HepG2 (cell line): Measurements from ENCODE around the gene TSKU. TPM values are rescaled to one million over a fixed set of nuclear protein-coding genes. Genes with fewer than 3 reads are reported as not detected.

Experiments used
- FIP1L1 ChIP-seq: fragments of 200-400 bp; formaldehyde crosslinking; IDR thresholded peaks from 2 replicates; pipeline ENCODE4 v1.6.1; 2018; ENCODE audit warnings: low read depth, mild to moderate bottlenecking, low read length, moderate library complexity, borderline replicate concordance; ENCODE audit not compliant: insufficient read depth
- NFKBIZ ChIP-seq: IDR thresholded peaks from 2 replicates; pipeline ENCODE4 v1.6.1; 2018; ENCODE audit warnings: missing genetic modification reagents, missing compliant biosample characterization
- NFRKB ChIP-seq: fragments of 450-650 bp; IDR thresholded peaks from 2 replicates; pipeline ENCODE4 v1.6.1; 2017
- NR2F1 ChIP-seq, 2 experiments: fragments of 450-650 bp in 1 of 2; formaldehyde crosslinking in 1 of 2; IDR thresholded peaks; 2 replicates each; pipeline versions ENCODE4 v1.5.0 to v1.6.1; 2016 to 2020; ENCODE audit warnings: mild to moderate bottlenecking in 1 of 2, missing compliant biosample characterization in 1 of 2, missing genetic modification reagents in 1 of 2, moderate library complexity in 1 of 2
- SMAD9 ChIP-seq: sonication (generic); formaldehyde crosslinking; IDR thresholded peaks from 2 replicates; pipeline ENCODE4 v1.5.1; 2020; ENCODE audit warnings: mild to moderate bottlenecking, missing genetic modification reagents
- SOX6 ChIP-seq, 2 experiments: fragments of 450-650 bp in 1 of 2; sonication (generic) in 1 of 2; formaldehyde crosslinking in 1 of 2; IDR thresholded peaks; 2 replicates each; pipeline versions ENCODE4 v1.4.0 to v1.6.1; 2017 to 2020; ENCODE audit warnings: antibody characterized with exemption in 1 of 2, mild to moderate bottlenecking in 1 of 2, missing genetic modification reagents in 1 of 2
- TEAD2 ChIP-seq: sonication (generic); formaldehyde crosslinking; IDR thresholded peaks from 2 replicates; pipeline ENCODE4 v1.9.0; 2021; ENCODE audit warnings: missing genetic modification reagents
- THAP11 ChIP-seq: IDR thresholded peaks from 2 replicates; pipeline ENCODE4 v1.6.1; 2016; ENCODE audit warnings: missing biosample characterization, missing genetic modification reagents
- ZKSCAN1 ChIP-seq: fragments of 150-350 bp; IDR thresholded peaks from 2 replicates; pipeline ENCODE4 v1.6.1; 2014; ENCODE audit warnings: low read length
- ZNF101 ChIP-seq: sonication (generic); formaldehyde crosslinking; IDR thresholded peaks from 2 replicates; pipeline ENCODE4 v1.4.0; 2020; ENCODE audit warnings: mild to moderate bottlenecking, low read depth, missing genetic modification reagents, borderline replicate concordance
- ZNF18 ChIP-seq: sonication (generic); formaldehyde crosslinking; IDR thresholded peaks from 2 replicates; pipeline ENCODE4 v1.8.0; 2022; ENCODE audit warnings: mild to moderate bottlenecking, missing genetic modification reagents; ENCODE audit not compliant: insufficient replicate concordance
- ZNF24 ChIP-seq: fragments of 450-650 bp; IDR thresholded peaks from 2 replicates; pipeline ENCODE4 v1.6.1; 2017; ENCODE audit warnings: antibody characterized with exemption, mild to moderate bottlenecking
- ZNF331 ChIP-seq: sonication (generic); formaldehyde crosslinking; IDR thresholded peaks from 2 replicates; pipeline ENCODE4 v1.4.0; 2020; ENCODE audit warnings: missing genetic modification reagents
- ZNF557 ChIP-seq: sonication (generic); formaldehyde crosslinking; IDR thresholded peaks from 2 replicates; pipeline ENCODE4 v1.4.0; 2020; ENCODE audit warnings: missing genetic modification reagents
- ZNF687 ChIP-seq: sonication (generic); formaldehyde crosslinking; IDR thresholded peaks from 2 replicates; pipeline ENCODE4 v1.5.1; 2020; ENCODE audit warnings: mild to moderate bottlenecking, missing genetic modification reagents, moderate library complexity
- polyA plus RNA-seq, 8 experiments: library from polyadenylated mRNA; depleted of rRNA in 3 of 8; stranded (reverse) in 7 of 8; unstranded in 1 of 8; fragments of >200 nt; fragmentation: Illumina TruSeq in 4 of 8; extraction: Trizol in 4 of 8; gene quantifications; 2 replicates each; pipeline versions ENCODE4 v1.2.1 to v1.2.3, GENCODE V29; 2011 to 2016; ENCODE audit warnings: low read depth in 4 of 8, missing spikeins in 1 of 8, mixed read lengths in 1 of 8; ENCODE audit not compliant: insufficient read depth in 1 of 8
- total RNA-seq, 5 experiments: library from RNA; depleted of rRNA; stranded (reverse); fragments of >200 nt; fragmentation: Illumina TruSeq; extraction: Trizol; gene quantifications; 2 replicates each; pipeline ENCODE4 v1.2.3, GENCODE V29; 2016; ENCODE audit warnings: low read depth in 1 of 5
- TF ChIP-seq, protein P1 (sequence below): sonication (generic); formaldehyde crosslinking; IDR thresholded peaks from 2 replicates; pipeline ENCODE4 v1.4.0; 2020; ENCODE audit warnings: missing genetic modification reagents, borderline replicate concordance
- TF ChIP-seq, protein P2 (sequence below): IDR thresholded peaks from 2 replicates; pipeline ENCODE4 v1.6.1; 2016; ENCODE audit warnings: missing compliant biosample characterization, missing genetic modification reagents, borderline replicate concordance
- TF ChIP-seq, protein P3 (sequence below): sonication (generic); formaldehyde crosslinking; IDR thresholded peaks from 2 replicates; pipeline ENCODE4 v1.4.0; 2020; ENCODE audit warnings: missing genetic modification reagents

TSKU gene
- total and polyA plus RNA-seq, 2 of the 13 experiments (the other 11 are each of a cell fraction or from before 2014, with no cell fraction given) = 20.3 to 21.4 TPM

DNA sequence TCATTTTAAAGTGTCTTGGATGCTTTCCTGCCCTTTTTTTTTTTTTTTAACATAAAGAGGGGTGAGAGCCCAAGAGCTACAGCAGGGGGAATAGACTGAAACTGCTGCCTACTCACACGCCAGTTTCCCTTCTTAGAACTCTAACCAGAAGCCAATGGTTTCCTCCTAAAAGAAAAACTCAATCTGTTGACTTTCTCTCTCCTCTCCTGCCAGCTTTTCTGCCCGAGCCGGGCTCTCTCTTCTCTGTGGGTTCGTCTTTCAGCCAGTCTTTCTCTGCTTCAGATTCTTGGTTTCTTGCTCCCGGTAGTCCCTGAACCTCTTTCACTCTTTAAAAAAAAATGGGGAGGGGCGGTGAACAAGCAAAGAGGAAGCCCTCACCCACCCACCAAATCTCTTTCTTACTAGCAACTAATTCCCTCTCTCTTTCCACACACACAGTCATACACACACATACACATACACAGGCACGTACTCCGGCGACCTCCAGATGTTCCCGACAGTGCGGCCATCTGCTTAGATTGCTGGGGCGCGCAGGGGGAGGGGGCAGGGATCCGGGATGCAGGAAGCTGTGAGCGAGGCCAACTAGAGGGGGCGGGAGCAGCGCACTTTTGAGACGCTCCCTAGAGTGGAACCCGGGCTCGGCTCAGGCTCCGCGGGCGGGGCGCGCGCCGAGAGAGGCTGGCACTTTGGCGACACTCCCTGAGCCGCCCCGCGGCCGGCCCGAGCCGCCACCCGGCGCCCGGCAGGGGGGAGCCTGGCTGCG lies 444 bp upstream of the TSKU start (continued):
- TF ChIP-seq ZNF18 (no peak), NFRKB (no peak), ZKSCAN1 (no peak), ZNF101 (CRISPR knock-in tag) (no peak), FIP1L1 (no peak), ZNF24 (no peak), ZNF331 (CRISPR knock-in tag) (peak; percentile 17; the same call in 1 of the 2 replicates), THAP11 (CRISPR knock-in tag) (no peak), NFKBIZ (CRISPR knock-in tag) (0 out of 2 replicates have a peak, but pooled peaks have one; percentile 29), ZNF687 (CRISPR knock-in tag) (peak; percentile 77), NR2F1 (CRISPR knock-in tag; IDR thresholded peaks at IDR 0.05) (0 out of 4 replicates have a peak, but pooled peaks of 1 of the 2 experiments have one; percentile 12), SMAD9 (CRISPR knock-in tag) (no peak), SOX6 (IDR thresholded peaks at IDR 0.05) (no peak), SOX6 (CRISPR knock-in tag; IDR thresholded peaks at IDR 0.05) (no peak; the same call in 1 of the 2 replicates), ZNF557 (no peak), TEAD2 (CRISPR knock-in tag) (no peak)
- TF ChIP-seq, protein P1, sequence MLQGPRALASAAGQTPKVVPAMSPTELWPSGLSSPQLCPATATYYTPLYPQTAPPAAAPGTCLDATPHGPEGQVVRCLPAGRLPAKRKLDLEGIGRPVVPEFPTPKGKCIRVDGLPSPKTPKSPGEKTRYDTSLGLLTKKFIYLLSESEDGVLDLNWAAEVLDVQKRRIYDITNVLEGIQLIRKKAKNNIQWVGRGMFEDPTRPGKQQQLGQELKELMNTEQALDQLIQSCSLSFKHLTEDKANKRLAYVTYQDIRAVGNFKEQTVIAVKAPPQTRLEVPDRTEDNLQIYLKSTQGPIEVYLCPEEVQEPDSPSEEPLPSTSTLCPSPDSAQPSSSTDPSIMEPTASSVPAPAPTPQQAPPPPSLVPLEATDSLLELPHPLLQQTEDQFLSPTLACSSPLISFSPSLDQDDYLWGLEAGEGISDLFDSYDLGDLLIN (CRISPR knock-in tag) = no peak
- TF ChIP-seq, protein P2, sequence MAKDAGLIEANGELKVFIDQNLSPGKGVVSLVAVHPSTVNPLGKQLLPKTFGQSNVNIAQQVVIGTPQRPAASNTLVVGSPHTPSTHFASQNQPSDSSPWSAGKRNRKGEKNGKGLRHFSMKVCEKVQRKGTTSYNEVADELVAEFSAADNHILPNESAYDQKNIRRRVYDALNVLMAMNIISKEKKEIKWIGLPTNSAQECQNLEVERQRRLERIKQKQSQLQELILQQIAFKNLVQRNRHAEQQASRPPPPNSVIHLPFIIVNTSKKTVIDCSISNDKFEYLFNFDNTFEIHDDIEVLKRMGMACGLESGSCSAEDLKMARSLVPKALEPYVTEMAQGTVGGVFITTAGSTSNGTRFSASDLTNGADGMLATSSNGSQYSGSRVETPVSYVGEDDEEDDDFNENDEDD (CRISPR knock-in tag) = peak; percentile 79; the same call in 1 of the 2 replicates
- TF ChIP-seq, protein P3, sequence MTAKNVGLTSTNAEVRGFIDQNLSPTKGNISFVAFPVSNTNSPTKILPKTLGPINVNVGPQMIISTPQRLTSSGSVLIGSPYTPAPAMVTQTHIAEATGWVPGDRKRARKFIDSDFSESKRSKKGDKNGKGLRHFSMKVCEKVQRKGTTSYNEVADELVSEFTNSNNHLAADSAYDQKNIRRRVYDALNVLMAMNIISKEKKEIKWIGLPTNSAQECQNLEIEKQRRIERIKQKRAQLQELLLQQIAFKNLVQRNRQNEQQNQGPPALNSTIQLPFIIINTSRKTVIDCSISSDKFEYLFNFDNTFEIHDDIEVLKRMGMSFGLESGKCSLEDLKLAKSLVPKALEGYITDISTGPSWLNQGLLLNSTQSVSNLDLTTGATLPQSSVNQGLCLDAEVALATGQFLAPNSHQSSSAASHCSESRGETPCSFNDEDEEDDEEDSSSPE (CRISPR knock-in tag) = peak; percentile 68
